OCI-LY7 (cell line): ENCODE results near the gene CAMK2B. TPM values are rescaled to one million over a fixed set of nuclear protein-coding genes. Genes with fewer than 3 reads are reported as not detected.

Experiments used
- BruUV-seq: library from RNA; stranded (reverse); fragments of 400-500 nt; replicated peaks from 2 replicates; lab custom pipeline; 2021; lab: Mats Ljungman, UMichigan
- CTCF ChIA-PET: fragments of 300-600 bp; sonication (Branson Sonifier 250); formaldehyde crosslinking; loops from one replicate; lab custom pipeline; 2022; ENCODE audit warnings: antibody characterized with exemption; ENCODE audit not compliant: unreplicated experiment; lab: Charles Lee
- POLR2A ChIA-PET: fragments of 300-600 bp; sonication (Branson Sonifier 250); formaldehyde crosslinking; loops from one replicate; lab custom pipeline; 2022; ENCODE audit warnings: antibody characterized with exemption; lab: Charles Lee
- DNase-seq: peaks from one replicate; pipeline ENCODE4 v3.0.0-alpha.2; 2015; ENCODE audit warnings: low spot score
- H2AFZ ChIP-seq: fragments of 200-600 bp; sonication (generic), shearing (Covaris generic); 2 replicates; pipeline ENCODE4 v1.6.1; 2014; ENCODE audit warnings: mild to moderate bottlenecking, antibody characterized with exemption, low read length, moderate library complexity
- H3K27ac ChIP-seq: fragments of 200-600 bp; sonication (generic); 2 replicates; pipeline ENCODE4 v1.5.1; 2014; ENCODE audit warnings: mixed run types, low read depth, mild to moderate bottlenecking, moderate library complexity, low read length, inconsistent platforms; ENCODE audit not compliant: poor library complexity, severe bottlenecking
- H3K36me3 ChIP-seq: fragments of 200-600 bp; sonication (generic); 2 replicates; pipeline ENCODE4 v1.6.1; 2014; ENCODE audit warnings: mild to moderate bottlenecking, antibody characterized with exemption, low read length, moderate library complexity, mixed read lengths; ENCODE audit not compliant: insufficient read depth
- H3K4me1 ChIP-seq: fragments of 200-600 bp; sonication (generic); 2 replicates; pipeline ENCODE4 v1.5.1; 2014; ENCODE audit warnings: mild to moderate bottlenecking, low read length; ENCODE audit not compliant: insufficient read depth, poor library complexity, severe bottlenecking
- H3K4me2 ChIP-seq: fragments of 200-600 bp; sonication (generic); 2 replicates; pipeline ENCODE4 v1.6.1; 2014; ENCODE audit warnings: mild to moderate bottlenecking, low read length
- H3K4me3 ChIP-seq: fragments of 200-600 bp; sonication (generic); 2 replicates; pipeline ENCODE4 v1.5.1; 2014; ENCODE audit warnings: mild to moderate bottlenecking, low read depth, low read length; ENCODE audit not compliant: poor library complexity, severe bottlenecking
- H3K79me2 ChIP-seq: fragments of 200-600 bp; sonication (generic); 2 replicates; pipeline ENCODE4 v1.6.1; 2016; ENCODE audit warnings: low read depth, mild to moderate bottlenecking, low read length, moderate library complexity, mixed read lengths; ENCODE audit not compliant: insufficient read depth
- H3K9me2 ChIP-seq: fragments of 200-600 bp; sonication (generic); 2 replicates; pipeline ENCODE4 v1.6.1; 2016; ENCODE audit warnings: mild to moderate bottlenecking, low read length, mixed read lengths; ENCODE audit not compliant: insufficient read depth
- H3K9me3 ChIP-seq: fragments of 200-600 bp; sonication (generic); 2 replicates; pipeline ENCODE4 v1.6.1; 2014; ENCODE audit warnings: mild to moderate bottlenecking, mixed run types, low read length, mixed read lengths
- H4K20me1 ChIP-seq: fragments of 200-600 bp; sonication (generic); 2 replicates; pipeline ENCODE4 v1.6.1; 2014; ENCODE audit warnings: mild to moderate bottlenecking, antibody characterized with exemption, low read length, moderate library complexity, mixed read lengths; ENCODE audit not compliant: insufficient read depth
- EZH2phosphoT487 ChIP-seq: fragments of 200-600 bp; sonication (generic); IDR thresholded peaks from 2 replicates; pipeline ENCODE4 v1.6.1; 2018; ENCODE audit warnings: low read depth, borderline replicate concordance, mild to moderate bottlenecking, mixed run types, antibody characterized with exemption, low read length, moderate library complexity, mixed read lengths
- intact Hi-C: fragments of 100-400 bp; cut with micrococcal nuclease; formaldehyde crosslinking; loops from one replicate; pipeline ENCODE4 v1.10.0; 2022; ENCODE audit not compliant: unreplicated experiment
- total RNA-seq, 2 experiments: library from RNA; depleted of rRNA in 1 of 2; stranded (reverse); fragments of >200 nt in 1 of 2; shearing (Covaris generic) in 1 of 2; gene quantifications; 2 replicates each; pipeline ENCODE4 v1.2.3, GENCODE V29; 2014 to 2022
- TF ChIP-seq, protein P1 (sequence below): fragments of 200-600 bp; sonication (generic); conservative IDR thresholded peaks from 2 replicates; pipeline ENCODE4 v1.5.1; 2014; ENCODE audit warnings: mild to moderate bottlenecking, antibody characterized with exemption, low read length, moderate library complexity, mixed read lengths

CAMK2B gene
- total RNA-seq, 2 experiments from 2014 or later, result 0.66 to 1.1 TPM

- POLR2A ChIA-PET, result interaction anchor here (1.0 kb wide), 1 partner anchor 21 kb away, joined by 3 read pairs; no protein-coding TSS in a partner anchor
- H4K20me1 ChIP-seq, result no peaks in the 10 kb centered on the region
- no peaks in the 10 kb centered on the region for H3K36me3 ChIP-seq
- H2AFZ ChIP-seq, result no peak overlapping the region
- intact Hi-C loops, result no loop called here
- H3K9me3 ChIP-seq, result no peaks in the 10 kb centered on the region
- H3K4me2 ChIP-seq, result no peak overlapping the region
- CTCF ChIA-PET, result interaction anchor here (0.5 kb wide), 1 partner anchor 165 kb away, joined by 6 read pairs; no protein-coding TSS in a partner anchor
- no peaks in the 10 kb centered on the region for H3K9me2 ChIP-seq
- H3K79me2 ChIP-seq, result no peaks in the 10 kb centered on the region
- no TSS peak for BruUV-seq
- no peak for DNase-seq
- H3K4me3 ChIP-seq, result no peak overlapping the region
- peaks cover 12% of the 10 kb centered on the region for H3K4me1 ChIP-seq
- TF ChIP-seq, protein P1, sequence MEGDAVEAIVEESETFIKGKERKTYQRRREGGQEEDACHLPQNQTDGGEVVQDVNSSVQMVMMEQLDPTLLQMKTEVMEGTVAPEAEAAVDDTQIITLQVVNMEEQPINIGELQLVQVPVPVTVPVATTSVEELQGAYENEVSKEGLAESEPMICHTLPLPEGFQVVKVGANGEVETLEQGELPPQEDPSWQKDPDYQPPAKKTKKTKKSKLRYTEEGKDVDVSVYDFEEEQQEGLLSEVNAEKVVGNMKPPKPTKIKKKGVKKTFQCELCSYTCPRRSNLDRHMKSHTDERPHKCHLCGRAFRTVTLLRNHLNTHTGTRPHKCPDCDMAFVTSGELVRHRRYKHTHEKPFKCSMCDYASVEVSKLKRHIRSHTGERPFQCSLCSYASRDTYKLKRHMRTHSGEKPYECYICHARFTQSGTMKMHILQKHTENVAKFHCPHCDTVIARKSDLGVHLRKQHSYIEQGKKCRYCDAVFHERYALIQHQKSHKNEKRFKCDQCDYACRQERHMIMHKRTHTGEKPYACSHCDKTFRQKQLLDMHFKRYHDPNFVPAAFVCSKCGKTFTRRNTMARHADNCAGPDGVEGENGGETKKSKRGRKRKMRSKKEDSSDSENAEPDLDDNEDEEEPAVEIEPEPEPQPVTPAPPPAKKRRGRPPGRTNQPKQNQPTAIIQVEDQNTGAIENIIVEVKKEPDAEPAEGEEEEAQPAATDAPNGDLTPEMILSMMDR, result no peak
- no peak for TF ChIP-seq EZH2phosphoT487
- H3K27ac ChIP-seq, result no peak overlapping the region
Observed at GRCh38 chr7:44373418-44373740, 48.0 kb upstream of the CAMK2B start.

- DNase-seq, result no peak
- CTCF ChIA-PET, result no interaction called here
- POLR2A ChIA-PET, result interaction anchor here (1.0 kb wide), 1 partner anchor 20 kb away, joined by 3 read pairs; no protein-coding TSS in a partner anchor
- Histone ChIP-seq H3K36me3 (no peaks in the 10 kb centered on the region), H3K27ac (no peak overlapping the region), H3K4me1 (peaks cover 6% of the 10 kb centered on the region), H3K9me2 (no peaks in the 10 kb centered on the region), H3K79me2 (no peaks in the 10 kb centered on the region), H2AFZ (no peak overlapping the region), H4K20me1 (no peaks in the 10 kb centered on the region), H3K4me3 (no peak overlapping the region), H3K4me2 (no peak overlapping the region), H3K9me3 (no peaks in the 10 kb centered on the region)
- intact Hi-C loops, result no loop called here
- TF ChIP-seq EZH2phosphoT487, result no peak
- TF ChIP-seq, protein P1, result no peak
- no TSS peak for BruUV-seq
Observed at GRCh38 chr7:44372560-44373417, 47.4 kb upstream of the CAMK2B start.

- Histone ChIP-seq H3K4me3 (no peak overlapping the region), H3K4me1 (peaks cover 12% of the 10 kb centered on the region), H4K20me1 (no peaks in the 10 kb centered on the region), H2AFZ (no peak overlapping the region), H3K9me3 (no peaks in the 10 kb centered on the region), H3K27ac (no peak overlapping the region), H3K36me3 (no peaks in the 10 kb centered on the region), H3K79me2 (no peaks in the 10 kb centered on the region), H3K4me2 (no peak overlapping the region), H3K9me2 (no peaks in the 10 kb centered on the region)
- intact Hi-C loops, result no loop called here
- POLR2A ChIA-PET, result interaction anchor here (0.6 kb wide), 1 partner anchor 510 kb away, joined by 4 read pairs; no protein-coding TSS in a partner anchor
- TF ChIP-seq EZH2phosphoT487, result no peak
- TF ChIP-seq, protein P1, result no peak
- no peak for DNase-seq
- CTCF ChIA-PET, result no interaction called here
- no TSS peak for BruUV-seq
Observed at GRCh38 chr7:44368885-44369284, 43.5 kb upstream of the CAMK2B start.
